GM12873 (cell line): ENCODE data around the gene NIPAL1.

Experiments used
- CTCF ChIP-seq: IDR thresholded peaks from 2 replicates; pipeline ENCODE4 v1.5.1; 2012; ENCODE audit warnings: low read depth, mild to moderate bottlenecking, moderate library complexity, low read length, control low read depth; ENCODE audit not compliant: insufficient read depth; ENCODE audit errors: missing control alignments

NIPAL1 gene

GRCh38 chr4:48015678-48016077, 894 bp upstream of the NIPAL1 start:
- TF ChIP-seq CTCF, result no peak

GRCh38 chr4:48017108-48017571, 568 bp downstream of the NIPAL1 start:
- no peak for TF ChIP-seq CTCF

DNA sequence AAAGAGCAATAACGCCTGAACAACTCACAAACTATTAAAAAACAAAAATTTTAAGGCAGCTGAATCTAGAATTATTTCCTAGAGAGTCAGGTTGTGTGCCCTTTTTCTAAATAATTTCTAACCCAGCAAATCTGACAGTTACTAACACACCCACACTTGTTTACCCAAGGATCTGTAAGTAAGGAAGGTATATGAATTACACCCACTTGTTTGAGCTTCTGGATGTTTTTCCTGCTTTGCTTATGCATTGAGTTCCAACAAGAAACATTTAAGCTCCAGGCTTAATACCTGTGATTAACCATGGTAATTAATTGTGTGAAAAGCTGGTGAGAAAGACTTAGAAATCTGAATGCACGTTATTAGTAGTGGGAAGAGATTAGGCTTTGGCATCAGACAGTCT, 1.5 kb downstream of the NIPAL1 start:
- TF ChIP-seq CTCF, result no peak

DNA sequence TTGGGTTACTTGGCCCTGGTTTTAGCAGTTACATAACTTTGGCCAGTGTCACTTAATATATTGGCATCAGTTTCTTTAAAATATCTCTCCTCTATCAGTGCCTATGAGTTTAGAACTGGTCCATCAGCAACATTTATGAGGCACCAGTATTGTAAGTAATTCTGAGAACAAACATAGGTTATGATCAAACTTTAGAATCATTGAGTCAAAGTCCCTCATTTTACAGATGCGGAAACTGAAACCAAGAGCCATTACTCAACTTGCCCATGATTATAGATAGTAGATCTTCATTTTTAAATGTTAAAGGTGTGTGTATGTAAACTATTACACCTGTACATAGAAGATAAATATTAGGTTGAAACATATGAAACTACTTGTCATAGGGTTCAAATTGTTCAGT, 4.5 kb downstream of the NIPAL1 start:
- no peak for TF ChIP-seq CTCF

GRCh38 chr4:48022192-48022799, 5.7 kb downstream of the NIPAL1 start:
- no peak for TF ChIP-seq CTCF

- no peak for TF ChIP-seq CTCF
Measured at GRCh38 chr4:48024522-48024921, 8.0 kb downstream of the NIPAL1 start.

- no peak for TF ChIP-seq CTCF
Measured at GRCh38 chr4:48025005-48025404, 8.4 kb downstream of the NIPAL1 start.

GRCh38 chr4:48027653-48028052, 11.1 kb downstream of the NIPAL1 start:
- TF ChIP-seq CTCF, result no peak
